Measurements from ENCODE around the gene PUDP.

PUDP gene

GRCh38 chrX:7069556-7069955 lies 78.4 kb downstream of the PUDP start:
- Histone ChIP-seq H3K36me3 (replicated peaks) (no peaks in the 10 kb centered on the region), H3K27me3 (replicated peaks) (no peaks in the 10 kb centered on the region), H3K27ac (no peak overlapping the region), H3K4me3 (ENCODE audit: low read depth, low read length) (no peak overlapping the region)
- TF ChIP-seq CTCF (IDR thresholded peaks at IDR 0.05; ENCODE audit: low read depth, low read length, missing control alignments): no peak
- no peak for DNase-seq
- in situ Hi-C loops (cut with HindIII; ENCODE audit: low pct_ligation_motif_present, low sequenced_read_pairs): no loop called here

- in situ Hi-C loops (cut with HindIII; ENCODE audit: low pct_ligation_motif_present, low sequenced_read_pairs): no loop called here
- TF ChIP-seq CTCF (IDR thresholded peaks at IDR 0.05; ENCODE audit: low read depth, low read length, missing control alignments): peak; percentile 79
Observed at GRCh38 chrX:7068939-7069367, 79.0 kb downstream of the PUDP start.

DNA sequence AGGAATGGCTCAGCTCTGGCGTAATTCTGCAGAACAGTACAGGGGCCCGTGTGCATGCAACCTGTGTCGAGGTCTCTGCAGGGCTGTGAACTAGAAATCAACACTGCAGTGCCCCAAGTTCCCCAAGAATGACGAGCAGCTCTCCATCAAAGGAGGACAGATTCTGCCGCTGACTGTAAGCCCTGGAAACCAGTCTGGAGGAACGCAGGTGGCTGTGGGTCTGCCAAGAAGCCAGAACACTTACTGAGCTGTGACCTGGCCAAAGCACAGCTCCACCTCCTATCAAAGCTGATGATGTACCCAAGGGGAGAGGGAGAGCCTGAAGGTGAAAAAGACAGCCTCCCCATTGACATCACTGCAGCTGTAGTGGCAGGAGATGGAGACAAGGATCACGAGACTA lies 80.7 kb downstream of the PUDP start:
- Histone ChIP-seq H3K27me3 (replicated peaks) (no peaks in the 10 kb centered on the region), H3K27ac (no peak overlapping the region), H3K4me3 (ENCODE audit: low read depth, low read length) (no peak overlapping the region), H3K36me3 (replicated peaks) (no peaks in the 10 kb centered on the region)
- DNase-seq: no peak
- TF ChIP-seq CTCF (IDR thresholded peaks at IDR 0.05; ENCODE audit: low read depth, low read length, missing control alignments): no peak
- in situ Hi-C loops (cut with HindIII; ENCODE audit: low pct_ligation_motif_present, low sequenced_read_pairs): no loop called here

More at GRCh38 chrX:7068939-7069367, 79.0 kb downstream of the PUDP start:
- Histone ChIP-seq H3K27ac (no peak overlapping the region), H3K27me3 (replicated peaks) (no peaks in the 10 kb centered on the region), H3K4me3 (ENCODE audit: low read depth, low read length) (no peak overlapping the region), H3K36me3 (replicated peaks) (no peaks in the 10 kb centered on the region)
- DNase-seq: peak; percentile 67

DNA sequence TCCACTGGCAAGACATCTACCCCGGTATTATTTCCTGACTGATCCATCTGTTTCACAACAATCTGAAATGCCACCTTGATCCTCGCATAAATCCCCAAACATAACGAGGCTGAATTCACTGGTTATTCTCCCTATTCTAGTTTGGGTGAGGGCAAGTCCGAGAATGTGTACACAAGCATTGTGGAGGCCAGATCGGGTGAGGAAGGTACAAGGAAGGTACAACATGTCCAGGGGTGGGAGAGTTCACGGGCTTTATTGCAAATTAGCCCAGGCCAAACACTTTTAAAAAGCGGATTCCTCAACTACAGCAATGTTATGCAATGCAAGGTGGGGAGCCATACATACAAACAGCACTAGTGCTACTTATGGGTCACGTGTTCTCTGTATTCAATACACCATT lies 82.5 kb downstream of the PUDP start:
- no peak for TF ChIP-seq CTCF (IDR thresholded peaks at IDR 0.05; ENCODE audit: low read depth, low read length, missing control alignments)
- no peak for DNase-seq
- in situ Hi-C loops (cut with HindIII; ENCODE audit: low pct_ligation_motif_present, low sequenced_read_pairs): no loop called here
- no peaks in the 10 kb centered on the region for H3K36me3 ChIP-seq (replicated peaks)
- H3K4me3 ChIP-seq (ENCODE audit: low read depth, low read length): no peak overlapping the region
- H3K27ac ChIP-seq: no peak overlapping the region
- H3K27me3 ChIP-seq (replicated peaks): no peaks in the 10 kb centered on the region

GRCh38 chrX:7062903-7063302 lies 85.0 kb downstream of the PUDP start:
- in situ Hi-C loops (cut with HindIII; ENCODE audit: low pct_ligation_motif_present, low sequenced_read_pairs): no loop called here
- no peak overlapping the region for H3K27ac ChIP-seq
- DNase-seq: no peak
- no peak overlapping the region for H3K4me3 ChIP-seq (ENCODE audit: low read depth, low read length)
- no peaks in the 10 kb centered on the region for H3K36me3 ChIP-seq (replicated peaks)
- no peaks in the 10 kb centered on the region for H3K27me3 ChIP-seq (replicated peaks)
- TF ChIP-seq CTCF (IDR thresholded peaks at IDR 0.05; ENCODE audit: low read depth, low read length, missing control alignments): no peak

- Histone ChIP-seq H3K4me3 (ENCODE audit: low read depth, low read length) (no peak overlapping the region), H3K27ac (peak overlapping the region; percentile 56), H3K27me3 (replicated peaks) (no peaks in the 10 kb centered on the region), H3K36me3 (replicated peaks) (no peaks in the 10 kb centered on the region)
- in situ Hi-C loops (cut with HindIII; ENCODE audit: low pct_ligation_motif_present, low sequenced_read_pairs): no loop called here
- no peak for TF ChIP-seq CTCF (IDR thresholded peaks at IDR 0.05; ENCODE audit: low read depth, low read length, missing control alignments)
- peak; percentile 45 for DNase-seq
Observed at GRCh38 chrX:7062276-7062675, 85.7 kb downstream of the PUDP start.

Measured in brain microvascular endothelial cell (primary cell).